OCI-LY1 (cell line): ENCODE results near the gene LAMA1.

Experiments used
- CTCF ChIP-seq: fragments of 200-600 bp; sonication (generic), shearing (Covaris generic); IDR thresholded peaks from 2 replicates; pipeline ENCODE4 v1.5.1; 2017; ENCODE audit warnings: mild to moderate bottlenecking, antibody characterized with exemption, low read length, moderate library complexity, mixed read lengths
- EZH2 ChIP-seq: fragments of 200-600 bp; sonication (generic), shearing (Covaris generic); IDR thresholded peaks from 2 replicates; pipeline ENCODE4 v1.8.0; 2017; ENCODE audit warnings: borderline replicate concordance, mixed run types, mild to moderate bottlenecking, antibody characterized with exemption, low read length, moderate library complexity, mixed read lengths

DNA sequence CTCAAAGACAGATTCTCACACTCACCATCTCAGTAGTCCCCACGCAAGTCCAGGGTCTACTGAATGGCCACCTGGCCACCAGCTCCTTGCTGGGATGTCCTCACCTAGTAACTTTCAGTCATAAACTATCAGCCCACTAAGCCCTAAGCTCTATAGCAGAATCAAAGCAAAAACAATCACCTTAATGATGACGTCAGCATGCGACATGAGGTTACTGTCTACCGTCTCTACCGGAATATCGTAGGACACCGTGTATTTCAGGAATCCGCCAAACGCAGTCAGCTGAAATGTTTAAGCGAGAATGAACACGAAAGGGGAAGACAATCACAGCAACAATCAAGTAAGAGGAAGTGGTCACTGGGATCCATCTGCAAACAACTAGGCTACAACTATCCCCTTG, 81.8 kb downstream of the LAMA1 start:
- TF ChIP-seq CTCF = no peak
- TF ChIP-seq EZH2 = no peak
